ENCODE results near the gene ZBED1. TPM values are rescaled to one million over a fixed set of nuclear protein-coding genes. Genes with fewer than 3 reads are reported as not detected.

ZBED1 gene
- total and polyA plus RNA-seq, 9 of the 15 experiments (the other 6 are each of a cell fraction or from before 2014, with no cell fraction given) = 0.61 to 27.6 (median 13.9) TPM

DNA sequence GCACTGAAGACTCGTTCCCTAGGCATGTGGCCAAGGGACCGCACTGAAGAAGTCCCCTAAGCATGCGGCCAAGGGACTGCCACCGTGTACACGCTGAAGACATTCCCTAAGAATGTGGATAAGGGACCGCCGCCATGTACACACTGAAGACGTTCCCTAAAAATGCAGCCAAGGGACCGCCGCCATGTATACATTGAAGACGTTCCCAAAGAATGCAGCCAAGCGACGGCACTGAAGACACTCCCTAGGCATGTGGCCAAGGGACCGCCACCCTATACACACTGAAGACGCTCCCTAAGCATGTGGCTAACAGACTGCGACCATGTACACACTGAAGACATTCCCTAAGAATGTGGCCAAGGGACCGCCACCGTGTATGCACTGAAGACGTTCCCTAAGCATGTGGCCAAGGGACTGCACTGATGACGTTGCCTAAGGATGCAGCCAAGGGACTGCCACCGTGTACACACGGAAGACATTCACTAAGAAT lies 31.5 kb downstream of the ZBED1 start (continued):
- TF ChIP-seq, protein P1, sequence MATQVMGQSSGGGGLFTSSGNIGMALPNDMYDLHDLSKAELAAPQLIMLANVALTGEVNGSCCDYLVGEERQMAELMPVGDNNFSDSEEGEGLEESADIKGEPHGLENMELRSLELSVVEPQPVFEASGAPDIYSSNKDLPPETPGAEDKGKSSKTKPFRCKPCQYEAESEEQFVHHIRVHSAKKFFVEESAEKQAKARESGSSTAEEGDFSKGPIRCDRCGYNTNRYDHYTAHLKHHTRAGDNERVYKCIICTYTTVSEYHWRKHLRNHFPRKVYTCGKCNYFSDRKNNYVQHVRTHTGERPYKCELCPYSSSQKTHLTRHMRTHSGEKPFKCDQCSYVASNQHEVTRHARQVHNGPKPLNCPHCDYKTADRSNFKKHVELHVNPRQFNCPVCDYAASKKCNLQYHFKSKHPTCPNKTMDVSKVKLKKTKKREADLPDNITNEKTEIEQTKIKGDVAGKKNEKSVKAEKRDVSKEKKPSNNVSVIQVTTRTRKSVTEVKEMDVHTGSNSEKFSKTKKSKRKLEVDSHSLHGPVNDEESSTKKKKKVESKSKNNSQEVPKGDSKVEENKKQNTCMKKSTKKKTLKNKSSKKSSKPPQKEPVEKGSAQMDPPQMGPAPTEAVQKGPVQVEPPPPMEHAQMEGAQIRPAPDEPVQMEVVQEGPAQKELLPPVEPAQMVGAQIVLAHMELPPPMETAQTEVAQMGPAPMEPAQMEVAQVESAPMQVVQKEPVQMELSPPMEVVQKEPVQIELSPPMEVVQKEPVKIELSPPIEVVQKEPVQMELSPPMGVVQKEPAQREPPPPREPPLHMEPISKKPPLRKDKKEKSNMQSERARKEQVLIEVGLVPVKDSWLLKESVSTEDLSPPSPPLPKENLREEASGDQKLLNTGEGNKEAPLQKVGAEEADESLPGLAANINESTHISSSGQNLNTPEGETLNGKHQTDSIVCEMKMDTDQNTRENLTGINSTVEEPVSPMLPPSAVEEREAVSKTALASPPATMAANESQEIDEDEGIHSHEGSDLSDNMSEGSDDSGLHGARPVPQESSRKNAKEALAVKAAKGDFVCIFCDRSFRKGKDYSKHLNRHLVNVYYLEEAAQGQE (IDR thresholded peaks at IDR 0.05; ENCODE audit: borderline replicate concordance) = no peak
- TF ChIP-seq, protein P1 (CRISPR knock-in tag; IDR thresholded peaks at IDR 0.05; ENCODE audit: low read depth) = no peak
- TF ChIP-seq MGA (IDR thresholded peaks at IDR 0.05) = no peak
- peak; percentile 19; the same call in 1 of the 2 replicates for TF ChIP-seq EHMT2 (IDR thresholded peaks at IDR 0.05)
